GM13976 (cell line): ENCODE data around the gene CHST10.
"Not testable (repeated sequence)": the region's sequence is repeated elsewhere in the genome, so short reads cannot be mapped to it uniquely, and the experiment has no call there.

ENCODE experiments used
- DNase-seq: peaks from one replicate; pipeline ENCODE4 v3.0.0; 2012; ENCODE audit warnings: low spot score
- in situ Hi-C: fragments of 300-500 bp; cut with MboI; formaldehyde crosslinking; loops from one replicate; pipeline ENCODE4 v1.12.0; 2022; ENCODE audit warnings: low sequenced_read_pairs, mixed read lengths, inconsistent platforms; ENCODE audit not compliant: unreplicated experiment
- TF ChIP-seq, protein P1 (sequence below): IDR thresholded peaks from 2 replicates; pipeline ENCODE4 v1.5.1; 2012; ENCODE audit warnings: borderline replicate concordance, mild to moderate bottlenecking; ENCODE audit not compliant: insufficient read depth; ENCODE audit errors: extremely low read depth, missing control alignments, control extremely low read depth

The CHST10 gene

DNA sequence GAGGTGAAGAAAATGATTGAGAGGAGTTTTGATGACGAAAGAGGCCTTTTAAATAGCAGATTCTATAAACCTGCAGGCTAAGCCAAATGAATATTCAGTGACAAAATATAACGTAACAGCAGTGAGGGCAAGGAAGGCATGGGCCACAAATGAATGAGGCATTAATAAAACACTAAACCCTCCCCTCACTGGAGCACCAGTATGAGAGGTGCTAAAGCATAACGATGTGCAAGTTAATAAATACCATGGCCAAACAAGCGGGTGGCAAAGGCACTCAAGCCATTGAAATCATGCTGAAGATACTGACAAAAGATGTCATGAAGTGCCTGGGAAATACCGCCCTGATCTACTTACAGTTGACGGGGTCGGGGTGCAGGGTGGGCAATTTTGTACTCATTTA lies 64.9 kb downstream of the CHST10 start:
- DNase-seq, result no peak
- TF ChIP-seq, protein P1, sequence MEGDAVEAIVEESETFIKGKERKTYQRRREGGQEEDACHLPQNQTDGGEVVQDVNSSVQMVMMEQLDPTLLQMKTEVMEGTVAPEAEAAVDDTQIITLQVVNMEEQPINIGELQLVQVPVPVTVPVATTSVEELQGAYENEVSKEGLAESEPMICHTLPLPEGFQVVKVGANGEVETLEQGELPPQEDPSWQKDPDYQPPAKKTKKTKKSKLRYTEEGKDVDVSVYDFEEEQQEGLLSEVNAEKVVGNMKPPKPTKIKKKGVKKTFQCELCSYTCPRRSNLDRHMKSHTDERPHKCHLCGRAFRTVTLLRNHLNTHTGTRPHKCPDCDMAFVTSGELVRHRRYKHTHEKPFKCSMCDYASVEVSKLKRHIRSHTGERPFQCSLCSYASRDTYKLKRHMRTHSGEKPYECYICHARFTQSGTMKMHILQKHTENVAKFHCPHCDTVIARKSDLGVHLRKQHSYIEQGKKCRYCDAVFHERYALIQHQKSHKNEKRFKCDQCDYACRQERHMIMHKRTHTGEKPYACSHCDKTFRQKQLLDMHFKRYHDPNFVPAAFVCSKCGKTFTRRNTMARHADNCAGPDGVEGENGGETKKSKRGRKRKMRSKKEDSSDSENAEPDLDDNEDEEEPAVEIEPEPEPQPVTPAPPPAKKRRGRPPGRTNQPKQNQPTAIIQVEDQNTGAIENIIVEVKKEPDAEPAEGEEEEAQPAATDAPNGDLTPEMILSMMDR, result no peak
- in situ Hi-C loops, result no loop called here

- in situ Hi-C loops, result no loop called here
- TF ChIP-seq, protein P1, result no peak
- DNase-seq, result no peak
Observed at GRCh38 chr2:100350661-100351185, 66.7 kb downstream of the CHST10 start.

DNA sequence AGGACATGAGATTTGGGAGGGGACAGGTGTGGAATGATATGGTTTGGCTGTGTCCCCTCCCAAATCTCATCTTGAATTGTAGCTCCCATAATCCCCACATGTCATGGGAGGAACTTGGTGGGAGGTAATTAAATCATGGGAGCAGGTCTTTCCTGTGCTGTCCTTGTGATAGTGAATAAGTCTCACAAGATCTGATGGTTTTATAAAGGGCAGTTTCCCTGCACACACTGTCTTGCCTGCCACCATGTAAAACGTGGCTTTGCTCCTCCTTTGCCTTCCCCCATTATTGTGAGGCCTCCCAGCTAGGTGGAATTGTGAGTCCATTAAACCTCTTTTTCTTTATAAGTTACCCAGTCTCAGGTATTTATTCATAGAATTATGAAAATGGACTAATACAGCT lies 72.3 kb downstream of the CHST10 start:
- in situ Hi-C loops, DNase-seq: not testable (repeated sequence)

DNA sequence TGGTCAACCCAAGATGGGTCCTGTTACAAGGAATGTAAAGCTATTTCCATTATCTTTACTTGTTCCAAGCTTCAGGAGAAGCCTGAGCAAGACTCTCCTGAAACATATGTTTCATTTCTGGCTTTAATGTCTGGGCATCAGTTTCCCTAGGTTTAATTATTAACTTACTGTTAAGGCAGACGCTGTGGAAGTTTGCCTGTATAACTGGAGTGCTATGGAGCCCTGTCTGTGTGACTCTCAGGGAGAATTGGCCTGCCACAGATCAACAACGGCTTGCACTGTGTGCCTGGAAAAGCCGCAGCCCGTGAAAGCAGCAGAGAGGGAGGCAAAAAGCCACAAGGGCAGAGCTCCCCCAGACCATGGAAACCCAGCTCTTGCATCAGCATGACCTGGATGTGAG lies 73.0 kb downstream of the CHST10 start:
- DNase-seq, result no peak
- in situ Hi-C loops, result no loop called here
- TF ChIP-seq, protein P1, result no peak

- in situ Hi-C loops, DNase-seq: not testable (repeated sequence)
Observed at GRCh38 chr2:100342466-100342865, 75.0 kb downstream of the CHST10 start.
